Muscle layer of colon (tissue), 2 donors: ENCODE measurements around the gene CTNNA3.

Experiments
- H3K27ac ChIP-seq: one replicate; pipeline ENCODE4 v1.7.0; 2013; ENCODE audit warnings: low read depth, mild to moderate bottlenecking, low read length, moderate library complexity
- H3K27me3 ChIP-seq, 2 donors: one replicate each; pipeline ENCODE4 v1.7.0; 2013; ENCODE audit warnings: low read length in 2 of 2, mild to moderate bottlenecking in 2 of 2; ENCODE audit not compliant: insufficient read depth in 2 of 2, control insufficient read depth in 1 of 2
- H3K36me3 ChIP-seq: one replicate; pipeline ENCODE4 v1.7.0; 2013; ENCODE audit warnings: mild to moderate bottlenecking, low read length; ENCODE audit not compliant: insufficient read depth
- H3K4me1 ChIP-seq: one replicate; pipeline ENCODE4 v1.7.0; 2013; ENCODE audit warnings: mild to moderate bottlenecking, low read length; ENCODE audit not compliant: insufficient read depth
- H3K4me3 ChIP-seq, 2 donors: one replicate each; pipeline ENCODE4 v1.7.0; 2013; ENCODE audit warnings: low read length in 2 of 2, low read depth in 1 of 2, mild to moderate bottlenecking in 1 of 2, moderate library complexity in 1 of 2
- H3K9ac ChIP-seq: one replicate; pipeline ENCODE4 v1.7.0; 2013; ENCODE audit warnings: low read length
- H3K9me3 ChIP-seq: one replicate; pipeline ENCODE4 v1.7.0; 2013; ENCODE audit warnings: mild to moderate bottlenecking, low read length
- donor health status: abdominal sarcoma.
- donor health status: Adenocarcinoma of cecum.

The CTNNA3 gene

DNA sequence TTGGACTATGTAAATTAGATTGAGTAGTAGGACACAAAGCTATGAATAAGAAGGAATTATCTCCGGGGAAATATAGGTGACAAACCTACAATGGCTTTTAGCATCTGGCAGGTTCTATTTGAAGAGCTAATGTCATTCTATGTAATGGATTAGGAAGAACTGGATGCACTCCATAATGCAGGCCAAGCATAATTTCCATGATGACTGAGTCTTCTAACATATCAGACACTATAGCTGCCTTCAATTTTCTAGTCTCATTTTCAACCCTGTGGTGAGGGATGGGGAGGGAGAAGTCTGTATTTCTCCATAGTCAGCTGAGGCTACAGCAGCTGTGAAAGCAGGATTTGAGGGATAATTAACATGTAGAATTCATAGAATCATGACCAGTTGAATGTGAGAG is 1160.6 kb downstream of the CTNNA3 start:
- H3K4me3 ChIP-seq: no peak overlapping the region

DNA sequence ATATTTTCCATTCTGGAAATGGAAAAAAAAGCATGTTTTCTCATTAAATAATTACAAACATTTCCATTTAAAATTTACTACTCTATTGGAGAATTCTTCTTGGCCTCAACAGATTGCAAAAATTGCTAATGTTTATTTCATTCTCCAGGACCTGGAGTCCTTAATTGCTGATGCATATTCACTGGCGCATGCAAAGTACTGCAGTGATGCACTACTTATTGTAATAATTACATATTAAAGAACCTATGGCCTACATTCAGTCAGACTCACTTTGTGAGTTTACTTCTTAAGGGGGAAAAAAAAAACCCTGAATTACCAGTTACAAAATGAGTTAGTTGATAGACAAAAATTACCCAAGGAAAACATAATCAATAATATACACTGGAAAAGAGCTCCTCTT is 1161.1 kb downstream of the CTNNA3 start:
- Histone ChIP-seq H3K9ac (no peak overlapping the region), H3K9me3 (no peaks in the 10 kb centered on the region), H3K4me3 (no peak overlapping the region), H3K36me3 (no peaks in the 10 kb centered on the region), H3K27ac (no peak overlapping the region), H3K27me3 (no peaks in the 10 kb centered on the region), H3K4me1 (no peaks in the 10 kb centered on the region)

More for the DNA sequence above, 1160.6 kb downstream of the CTNNA3 start:
- Histone ChIP-seq H3K9ac (no peak overlapping the region), H3K9me3 (no peaks in the 10 kb centered on the region), H3K36me3 (no peaks in the 10 kb centered on the region), H3K4me1 (no peaks in the 10 kb centered on the region), H3K27me3 (no peaks in the 10 kb centered on the region), H3K27ac (no peak overlapping the region)

DNA sequence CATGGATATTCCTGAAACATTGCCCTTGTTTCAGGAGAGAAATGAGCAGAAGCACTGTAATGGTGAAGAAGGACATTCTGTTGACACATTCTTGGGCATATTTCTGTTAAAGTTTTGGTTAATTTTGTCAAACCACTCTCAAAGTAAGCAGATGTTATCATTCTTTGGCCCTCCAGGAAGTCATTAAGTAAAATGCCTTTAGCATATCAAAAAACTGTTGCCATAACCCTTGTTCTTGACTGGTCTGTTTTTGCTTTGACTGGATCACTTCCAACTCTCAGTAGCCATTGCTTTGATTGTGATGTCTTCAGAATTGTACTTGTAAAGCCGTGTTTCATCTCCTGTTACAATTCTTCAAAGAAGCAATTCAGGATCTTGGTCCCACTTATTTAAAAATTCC is 1174.5 kb downstream of the CTNNA3 start:
- H3K9me3 ChIP-seq: no peaks in the 10 kb centered on the region
- H3K9ac ChIP-seq: no peak overlapping the region
- no peak overlapping the region for H3K27ac ChIP-seq
- no peaks in the 10 kb centered on the region for H3K27me3 ChIP-seq
- H3K4me3 ChIP-seq: no peak overlapping the region
- no peaks in the 10 kb centered on the region for H3K4me1 ChIP-seq
- no peaks in the 10 kb centered on the region for H3K36me3 ChIP-seq

DNA sequence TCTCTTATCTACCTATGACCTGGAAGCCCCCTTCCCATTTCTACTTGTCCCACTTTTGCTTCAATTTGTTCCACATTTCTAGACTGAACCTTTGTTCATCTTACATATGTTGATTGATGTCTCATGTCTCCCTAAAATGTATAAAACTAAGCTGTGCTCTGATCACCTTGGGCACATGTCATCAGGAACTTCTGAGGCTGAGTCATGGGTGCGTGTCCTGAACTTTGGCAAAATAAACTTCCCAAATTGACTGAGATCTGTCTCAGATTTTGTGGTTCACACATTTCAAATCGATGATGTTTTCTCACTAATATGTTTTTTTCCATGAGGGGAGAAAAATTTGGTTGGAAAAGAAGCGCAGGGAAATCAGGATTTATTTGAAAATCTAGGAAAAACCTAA is 1176.4 kb downstream of the CTNNA3 start:
- H3K27ac ChIP-seq: no peak overlapping the region
- H3K36me3 ChIP-seq: no peaks in the 10 kb centered on the region
- H3K27me3 ChIP-seq: no peaks in the 10 kb centered on the region
- H3K9ac ChIP-seq: no peak overlapping the region
- H3K9me3 ChIP-seq: no peaks in the 10 kb centered on the region
- H3K4me1 ChIP-seq: no peaks in the 10 kb centered on the region
- H3K4me3 ChIP-seq: no peak overlapping the region

DNA sequence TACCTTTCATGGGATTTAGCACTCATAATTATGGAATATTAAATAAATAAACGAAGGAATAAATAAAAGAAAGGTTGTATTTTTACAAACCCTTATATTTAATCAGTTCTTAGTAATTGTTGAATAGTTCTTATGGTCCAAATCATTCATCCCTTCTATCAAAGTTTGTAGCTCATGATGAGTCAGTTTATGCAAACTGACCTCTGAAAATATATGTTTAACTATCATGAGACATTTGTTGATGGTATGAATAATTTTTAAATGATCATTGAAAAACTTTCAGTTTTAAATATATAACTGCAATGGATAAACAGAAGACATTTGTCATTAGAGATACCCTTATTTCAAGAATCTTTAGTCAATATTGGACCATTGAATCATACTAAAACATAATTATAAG is 1181.3 kb downstream of the CTNNA3 start:
- Histone ChIP-seq H3K27me3 (no peaks in the 10 kb centered on the region), H3K27ac (no peak overlapping the region), H3K9me3 (no peaks in the 10 kb centered on the region), H3K4me1 (no peaks in the 10 kb centered on the region), H3K9ac (no peak overlapping the region), H3K4me3 (no peak overlapping the region), H3K36me3 (no peaks in the 10 kb centered on the region)

DNA sequence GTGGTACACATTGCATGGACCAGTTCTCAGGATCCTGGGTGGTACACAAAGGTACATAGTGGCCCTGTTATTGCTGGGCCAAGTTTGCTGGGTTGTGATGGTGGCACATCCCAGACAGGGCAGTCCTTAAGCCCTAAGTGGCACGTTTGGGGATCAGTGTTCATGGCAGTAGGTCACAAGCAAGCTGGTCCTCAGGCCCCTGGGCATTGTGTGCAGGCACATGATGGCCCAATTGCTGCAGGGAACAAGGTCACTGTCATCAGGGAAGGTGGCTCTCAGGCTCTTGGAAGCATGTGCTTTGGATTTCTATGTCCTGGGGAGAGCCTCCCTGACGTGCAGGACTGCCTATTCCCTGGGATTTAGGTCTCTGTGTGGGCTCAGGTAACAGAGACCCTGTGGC is 1182.5 kb downstream of the CTNNA3 start:
- H3K36me3 ChIP-seq: no peaks in the 10 kb centered on the region
- H3K9me3 ChIP-seq: no peaks in the 10 kb centered on the region
- H3K27me3 ChIP-seq: no peaks in the 10 kb centered on the region
- no peaks in the 10 kb centered on the region for H3K4me1 ChIP-seq
- no peak overlapping the region for H3K9ac ChIP-seq
- no peak overlapping the region for H3K4me3 ChIP-seq
- no peak overlapping the region for H3K27ac ChIP-seq

DNA sequence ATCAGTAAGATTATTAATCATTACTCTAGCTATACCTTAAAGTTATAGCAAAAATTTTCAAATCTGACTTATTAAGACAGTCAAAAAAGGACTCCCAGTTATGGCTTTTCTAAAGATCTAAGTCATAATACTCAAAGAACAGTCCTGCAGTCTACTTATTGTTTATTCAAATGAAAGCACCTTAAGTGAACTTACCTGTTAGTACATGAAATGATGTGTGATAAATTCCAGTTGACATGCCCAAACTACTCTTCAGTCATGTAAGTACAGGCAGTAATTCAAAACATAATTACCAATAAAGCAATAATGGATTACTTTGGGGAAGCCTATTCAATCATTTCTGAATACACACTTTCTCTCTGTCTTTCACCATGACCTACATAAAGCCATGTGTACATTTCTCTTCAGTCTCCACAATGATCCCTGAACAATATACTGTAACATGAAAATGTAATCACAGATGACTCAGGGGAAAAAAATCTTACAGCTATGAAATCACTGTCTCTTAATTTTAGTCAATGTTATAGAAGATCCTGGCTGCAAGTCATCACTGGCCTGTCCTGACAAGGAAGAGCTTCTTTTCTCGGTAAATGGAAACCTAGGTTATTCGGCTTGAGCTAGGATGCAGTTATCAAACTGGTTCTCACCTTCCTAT is 1190.9 kb downstream of the CTNNA3 start:
- Histone ChIP-seq H3K27ac (no peak overlapping the region), H3K4me1 (no peaks in the 10 kb centered on the region), H3K36me3 (no peaks in the 10 kb centered on the region), H3K4me3 (no peak overlapping the region), H3K27me3 (no peaks in the 10 kb centered on the region), H3K9ac (no peak overlapping the region), H3K9me3 (no peaks in the 10 kb centered on the region)

DNA sequence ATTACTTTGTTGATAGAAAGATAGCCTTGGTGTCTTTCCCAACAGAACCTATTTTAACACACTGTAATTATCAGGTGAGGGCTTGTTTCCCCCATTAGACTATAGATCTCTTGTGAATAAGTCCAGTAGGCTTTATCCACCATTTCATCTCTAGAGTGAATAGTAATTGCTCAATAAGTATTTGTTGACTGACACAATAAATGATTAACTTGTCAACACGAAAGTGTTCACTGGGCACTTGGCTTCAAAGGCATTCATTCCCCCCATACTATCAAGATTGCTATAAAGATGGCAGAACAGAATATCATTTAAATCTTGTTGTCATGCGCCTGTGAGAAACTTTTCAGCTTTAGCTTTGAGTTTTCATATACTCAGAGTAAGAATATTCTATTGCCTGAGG is 1194.6 kb downstream of the CTNNA3 start:
- no peaks in the 10 kb centered on the region for H3K27me3 ChIP-seq
- no peak overlapping the region for H3K27ac ChIP-seq
- no peaks in the 10 kb centered on the region for H3K9me3 ChIP-seq
- no peaks in the 10 kb centered on the region for H3K4me1 ChIP-seq
- no peaks in the 10 kb centered on the region for H3K36me3 ChIP-seq
- H3K9ac ChIP-seq: no peak overlapping the region
- H3K4me3 ChIP-seq: no peak overlapping the region

DNA sequence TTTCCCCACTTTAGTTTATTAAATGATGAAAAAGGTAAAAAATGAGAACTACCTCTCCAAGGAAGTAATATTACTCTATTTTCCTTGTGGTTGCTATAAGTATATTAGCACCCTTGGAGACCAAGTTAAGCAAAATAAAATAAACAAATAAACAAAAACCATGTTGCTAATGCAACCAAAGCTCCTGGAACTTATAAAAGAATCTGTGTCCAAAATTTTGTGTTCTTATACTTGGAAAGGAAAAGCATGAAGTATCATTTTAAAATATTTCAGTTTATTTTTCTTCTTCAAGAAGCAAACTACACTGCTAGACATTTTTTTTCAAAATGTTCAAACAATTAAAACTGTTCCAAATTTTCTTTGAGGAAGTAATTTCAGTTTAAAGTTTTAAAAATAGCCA is 1212.0 kb downstream of the CTNNA3 start:
- H3K4me3 ChIP-seq: no peak overlapping the region
- no peaks in the 10 kb centered on the region for H3K36me3 ChIP-seq
- no peak overlapping the region for H3K9ac ChIP-seq
- H3K27ac ChIP-seq: no peak overlapping the region
- H3K27me3 ChIP-seq: no peaks in the 10 kb centered on the region
- no peaks in the 10 kb centered on the region for H3K9me3 ChIP-seq
- no peaks in the 10 kb centered on the region for H3K4me1 ChIP-seq

DNA sequence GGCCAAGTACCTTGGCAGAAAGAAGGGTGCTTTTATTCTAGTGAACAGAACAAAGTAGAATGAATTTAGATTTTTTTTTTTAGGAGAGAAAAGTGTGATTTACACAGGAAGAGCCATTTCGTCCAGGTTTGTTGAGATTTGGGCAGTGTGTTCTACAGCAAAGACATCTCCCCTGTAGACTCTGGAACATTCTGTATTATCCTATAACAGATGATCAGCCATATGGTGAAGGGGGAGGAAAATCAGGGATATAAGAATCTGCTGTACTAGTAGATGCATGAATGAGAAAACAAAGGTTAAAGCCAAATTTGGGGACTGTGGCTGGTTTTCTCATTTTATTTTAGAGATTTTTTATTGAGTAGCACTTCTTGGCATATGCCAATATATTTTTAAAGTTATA is 1223.8 kb downstream of the CTNNA3 start:
- no peaks in the 10 kb centered on the region for H3K4me1 ChIP-seq
- H3K9me3 ChIP-seq: no peaks in the 10 kb centered on the region
- H3K27ac ChIP-seq: no peak overlapping the region
- no peak overlapping the region for H3K9ac ChIP-seq
- H3K4me3 ChIP-seq: no peak overlapping the region
- H3K36me3 ChIP-seq: no peaks in the 10 kb centered on the region
- H3K27me3 ChIP-seq: no peaks in the 10 kb centered on the region

DNA sequence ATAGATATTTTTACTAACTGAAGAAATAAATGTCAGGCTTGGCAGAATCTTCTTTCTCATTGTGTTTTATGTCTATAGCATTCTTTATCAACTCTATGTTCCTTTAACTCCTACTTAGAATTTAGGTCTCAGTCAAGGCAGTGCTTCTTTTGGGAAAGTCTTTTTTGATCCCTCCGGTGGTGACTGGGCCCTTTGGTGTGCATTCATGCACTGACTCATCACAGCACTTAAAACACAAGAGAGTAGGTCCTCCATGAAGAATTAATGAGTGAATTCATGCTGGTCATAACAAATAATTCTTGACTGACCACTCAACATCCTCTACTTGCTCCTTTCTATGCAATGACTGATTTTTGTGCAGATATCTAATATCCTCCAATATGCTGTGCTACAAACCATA is 1229.0 kb downstream of the CTNNA3 start:
- Histone ChIP-seq H3K4me3 (no peak overlapping the region), H3K36me3 (no peaks in the 10 kb centered on the region), H3K9me3 (no peaks in the 10 kb centered on the region), H3K4me1 (no peaks in the 10 kb centered on the region), H3K27ac (no peak overlapping the region), H3K9ac (no peak overlapping the region), H3K27me3 (no peaks in the 10 kb centered on the region)

DNA sequence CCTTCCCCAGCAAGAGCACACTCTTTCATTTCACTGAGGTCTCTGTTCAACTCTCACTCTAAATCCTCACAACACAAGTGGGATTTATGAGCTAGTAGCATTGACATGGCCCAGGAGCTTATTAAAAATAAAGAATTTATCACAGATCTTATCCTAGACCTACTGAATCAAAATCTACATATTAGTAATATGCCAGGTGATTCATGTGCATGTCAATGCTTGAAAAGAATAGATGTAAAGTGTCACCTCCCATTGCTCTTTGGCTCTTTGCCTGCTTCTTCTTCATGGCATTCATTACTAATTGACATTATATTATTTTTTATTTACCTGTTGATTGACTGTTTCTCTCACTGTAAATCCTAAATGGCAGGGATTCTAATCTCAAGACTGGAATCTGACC is 1229.4 kb downstream of the CTNNA3 start:
- Histone ChIP-seq H3K36me3 (no peaks in the 10 kb centered on the region), H3K27me3 (no peaks in the 10 kb centered on the region), H3K27ac (no peak overlapping the region), H3K9me3 (no peaks in the 10 kb centered on the region), H3K4me1 (no peaks in the 10 kb centered on the region), H3K4me3 (no peak overlapping the region), H3K9ac (no peak overlapping the region)
